Fibroblast of lung (primary cell): ENCODE measurements around the gene HNF4A.

Experiments used
- CTCF ChIP-seq, 2 donors: IDR thresholded peaks in 1 of 2; conservative IDR thresholded peaks in 1 of 2; 1 replicate in 1 of 2; 2 replicates in 1 of 2; pipeline ENCODE4 v1.5.1; 2011 to 2012; ENCODE audit warnings: low read length in 2 of 2, control low read depth in 1 of 2, inconsistent platforms in 1 of 2, low read depth in 1 of 2, mild to moderate bottlenecking in 1 of 2
- EZH2 ChIP-seq: IDR thresholded peaks from 2 replicates; pipeline ENCODE4 v1.5.1; 2012; ENCODE audit warnings: low read length, control low read depth, mild to moderate bottlenecking; ENCODE audit errors: missing control alignments

- TF ChIP-seq CTCF (conservative IDR thresholded peaks at IDR 0.05 in 1 of 2, IDR thresholded peaks at IDR 0.05 in 1 of 2; ENCODE audit: low read depth in 1 of 2, low read length in 2 of 2) (no peak), EZH2 (no peak)
These were observed 28.9 kb upstream of the HNF4A start for GRCh38 chr20:44326391-44327159.
